ENCODE results near the gene ATPAF2. TPM values are rescaled to one million over a fixed set of nuclear protein-coding genes. Genes with fewer than 3 reads are reported as not detected.

Gene ATPAF2
- total RNA-seq, 1 experiment from 2014 or later, result 46.1 TPM

DNA sequence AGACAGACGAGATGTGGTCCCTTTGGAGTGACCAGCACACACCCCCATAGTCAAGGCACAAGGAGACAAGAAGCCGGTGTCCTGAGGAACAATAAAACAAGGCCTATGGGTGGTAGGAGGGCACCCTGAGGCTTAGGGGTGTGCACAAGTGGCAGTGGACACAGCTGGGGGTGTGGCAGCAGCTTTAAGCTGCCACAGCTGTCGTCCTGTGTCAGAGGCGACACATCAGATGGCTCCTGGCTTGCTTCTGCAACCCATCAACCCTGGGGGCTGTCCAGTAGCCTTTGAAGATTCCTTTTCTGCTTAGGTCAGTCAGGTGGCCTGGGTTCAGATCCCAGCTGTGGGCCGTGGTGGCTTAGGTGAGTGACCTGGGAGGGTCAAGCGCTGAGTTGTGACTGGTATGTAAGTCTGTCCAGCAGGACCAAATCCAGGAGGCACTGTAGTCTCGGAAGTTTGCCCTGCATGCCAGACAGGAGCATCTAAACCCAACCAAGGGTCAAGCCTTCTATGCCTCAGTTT is 50.5 kb downstream of the ATPAF2 start:
- Histone ChIP-seq H3K9ac (ENCODE audit: low read length) (no peak overlapping the region), H3K4me2 (ENCODE audit: low read length) (no peak overlapping the region), H3K36me3 (ENCODE audit: control insufficient read depth in 1 of 2, insufficient read depth in 2 of 2, low read length in 2 of 2) (no peaks in the 10 kb centered on the region), H3K4me1 (ENCODE audit: control insufficient read depth in 1 of 2, insufficient read depth in 2 of 2, low read length in 2 of 2) (peaks cover 18 to 25% of the 10 kb centered on the region in 2 experiments), H3K79me2 (ENCODE audit: insufficient read depth, low read length) (no peaks in the 10 kb centered on the region), H2AFZ (ENCODE audit: low read depth, low read length, poor library complexity, severe bottlenecking) (no peak overlapping the region), H3K9me3 (ENCODE audit: control insufficient read depth in 1 of 2, insufficient read depth in 1 of 2, low read depth in 1 of 2, low read length in 2 of 2) (no peaks in the 10 kb centered on the region), H3K27me3 (ENCODE audit: insufficient read depth, low read length) (no peaks in the 10 kb centered on the region), H3K4me3 (replicated peaks in 1 of 2; ENCODE audit: low read depth in 1 of 2, low read length in 2 of 2) (no peak overlapping the region), H3K9me2 (ENCODE audit: insufficient read depth) (no peaks in the 10 kb centered on the region), H3K27ac (ENCODE audit: low read depth, low read length) (no peak overlapping the region), H4K20me1 (ENCODE audit: insufficient read depth) (no peaks in the 10 kb centered on the region)
- RAD21 ChIA-PET (ENCODE audit: low non-redundant PET in 1 of 2, low total read pairs in 2 of 2, uncharacterized antibody in 2 of 2, unreplicated experiment in 2 of 2), result no interaction called here
- DNase-seq (ENCODE audit: low read depth, low spot score) (no peak), ATAC-seq (no peak)
- no peak for TF ChIP-seq TCF7L2 (IDR thresholded peaks at IDR 0.05; ENCODE audit: borderline replicate concordance, extremely low read depth, insufficient read depth, insufficient read length)
- no peak for TF ChIP-seq EZH2 (IDR thresholded peaks at IDR 0.05)
- TF ChIP-seq SP1 (IDR thresholded peaks at IDR 0.05; ENCODE audit: low read depth), result no peak
- TF ChIP-seq SRF (IDR thresholded peaks at IDR 0.05; ENCODE audit: low read depth), result no peak
- no peak for TF ChIP-seq ZBTB33 (IDR thresholded peaks at IDR 0.05; ENCODE audit: extremely low read depth, insufficient replicate concordance, low read length)
- TF ChIP-seq ELF1 (IDR thresholded peaks at IDR 0.05; ENCODE audit: borderline replicate concordance, low read depth), result no peak
- no peak for TF ChIP-seq RAD21 (IDR thresholded peaks at IDR 0.05; ENCODE audit: low read depth)
- no peak for TF ChIP-seq JUND (IDR thresholded peaks at IDR 0.05)
- CTCF ChIA-PET, result no interaction called here
- no TSS peak for BruUV-seq (replicated peaks)
- intact Hi-C loops (cut with micrococcal nuclease), result no loop called here
- POLR2A ChIA-PET, result no interaction called here

- Histone ChIP-seq H3K27ac (ENCODE audit: low read depth, low read length) (no peak overlapping the region), H3K4me3 (replicated peaks in 1 of 2; ENCODE audit: low read depth in 1 of 2, low read length in 2 of 2) (no peak overlapping the region), H3K4me1 (ENCODE audit: control insufficient read depth in 1 of 2, insufficient read depth in 2 of 2, low read length in 2 of 2) (peaks cover 18 to 30% of the 10 kb centered on the region in 2 experiments), H4K20me1 (ENCODE audit: insufficient read depth) (no peaks in the 10 kb centered on the region), H3K79me2 (ENCODE audit: insufficient read depth, low read length) (no peaks in the 10 kb centered on the region), H3K4me2 (ENCODE audit: low read length) (no peak overlapping the region), H3K9me3 (ENCODE audit: control insufficient read depth in 1 of 2, insufficient read depth in 1 of 2, low read depth in 1 of 2, low read length in 2 of 2) (no peaks in the 10 kb centered on the region), H3K9me2 (ENCODE audit: insufficient read depth) (no peaks in the 10 kb centered on the region), H3K27me3 (ENCODE audit: insufficient read depth, low read length) (no peaks in the 10 kb centered on the region), H3K36me3 (ENCODE audit: control insufficient read depth in 1 of 2, insufficient read depth in 2 of 2, low read length in 2 of 2) (no peaks in the 10 kb centered on the region), H3K9ac (ENCODE audit: low read length) (no peak overlapping the region), H2AFZ (ENCODE audit: low read depth, low read length, poor library complexity, severe bottlenecking) (no peak overlapping the region)
- no TSS peak for BruUV-seq (replicated peaks)
- ATAC-seq, result no peak
- TF ChIP-seq JUND (IDR thresholded peaks at IDR 0.05), result no peak
- TF ChIP-seq SIN3A (IDR thresholded peaks at IDR 0.05; ENCODE audit: low read depth), result no peak
- no peak for TF ChIP-seq REST (IDR thresholded peaks at IDR 0.05; ENCODE audit: low read depth)
- no peak for TF ChIP-seq ELF1 (IDR thresholded peaks at IDR 0.05; ENCODE audit: borderline replicate concordance, low read depth)
- TF ChIP-seq RAD21 (IDR thresholded peaks at IDR 0.05; ENCODE audit: low read depth), result no peak
- TF ChIP-seq CEBPB (IDR thresholded peaks at IDR 0.05; ENCODE audit: low read depth), result no peak
- no peak for DNase-seq (ENCODE audit: low read depth, low spot score)
- POLR2A ChIA-PET, result no interaction called here
- intact Hi-C loops (cut with micrococcal nuclease), result no loop called here
- RAD21 ChIA-PET (ENCODE audit: low non-redundant PET in 1 of 2, low total read pairs in 2 of 2, uncharacterized antibody in 2 of 2, unreplicated experiment in 2 of 2), result no interaction called here
- CTCF ChIA-PET, result no interaction called here
Measured at GRCh38 chr17:17987901-17988300, 51.1 kb downstream of the ATPAF2 start.
